Cardiac fibroblast (primary cell): ENCODE results near the gene KCNMA1.

ENCODE experiments used
- DNase-seq, 2 donors: peaks; one replicate each; pipeline versions ENCODE4 v3.0.0 to v3.0.0-alpha.2; 2010; ENCODE audit warnings: low read depth in 2 of 2
- H3K4me3 ChIP-seq, 2 donors: replicated peaks in 1 of 2; 1 replicate in 1 of 2; 2 replicates in 1 of 2; pipeline ENCODE4 v1.5.1; 2011; ENCODE audit warnings: low read depth in 2 of 2, low read length in 2 of 2, mild to moderate bottlenecking in 2 of 2, moderate library complexity in 1 of 2
- CTCF ChIP-seq: IDR thresholded peaks from one replicate; pipeline ENCODE4 v1.5.1; 2011; ENCODE audit warnings: low read depth, mild to moderate bottlenecking, low read length, inconsistent platforms

KCNMA1 gene

GRCh38 chr10:77639756-77640155 is 2.1 kb upstream of the KCNMA1 start:
- no peak for DNase-seq
- TF ChIP-seq CTCF, result no peak
- H3K4me3 ChIP-seq, result no peak overlapping the region

GRCh38 chr10:77638321-77639101 is 903 bp upstream of the KCNMA1 start:
- H3K4me3 ChIP-seq, result peak overlapping the region; percentile 39 to 60
- peak; percentile 51 to 58 for DNase-seq
- no peak for TF ChIP-seq CTCF

- no peak for TF ChIP-seq CTCF
- H3K4me3 ChIP-seq, result peak overlapping the region; percentile 68 to 69
- no peak for DNase-seq
Observed at GRCh38 chr10:77636967-77637531, 559 bp downstream of the KCNMA1 start.

DNA sequence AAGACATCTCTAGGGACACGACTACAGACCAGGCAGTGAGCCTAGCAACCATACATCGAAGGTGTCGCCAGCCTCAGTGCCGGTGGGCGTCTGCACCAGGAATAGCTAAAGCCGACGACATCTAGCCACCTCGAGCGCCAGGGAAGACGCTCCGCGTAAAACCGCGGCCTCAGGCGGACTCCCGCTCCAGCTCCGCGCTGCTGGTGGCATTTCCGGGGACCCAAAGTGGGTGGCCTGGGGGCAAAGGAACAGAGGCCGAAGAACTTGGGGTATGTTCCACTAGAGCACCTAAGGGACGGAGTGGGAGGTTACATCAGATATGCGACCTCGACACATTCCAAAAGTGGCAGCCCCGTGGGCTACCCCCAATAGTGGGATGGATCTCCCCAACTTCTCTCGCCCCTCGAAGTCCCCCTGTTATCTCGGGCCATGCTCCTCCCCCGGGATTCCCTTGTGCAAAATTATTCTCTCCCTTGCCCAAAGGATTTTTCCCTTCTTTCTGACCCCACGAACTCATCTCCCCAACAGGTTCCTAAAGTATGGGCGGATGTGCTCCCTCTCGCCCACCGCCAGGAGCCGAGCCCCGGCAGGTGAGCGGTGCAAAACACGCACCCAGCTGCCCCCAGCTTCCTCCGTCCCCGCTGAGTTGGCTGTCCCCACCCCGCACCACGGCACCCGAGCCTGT is 1.2 kb downstream of the KCNMA1 start:
- TF ChIP-seq CTCF, result peak; percentile 21
- H3K4me3 ChIP-seq, result peak overlapping the region; percentile 68 to 69
- DNase-seq, result no peak

DNA sequence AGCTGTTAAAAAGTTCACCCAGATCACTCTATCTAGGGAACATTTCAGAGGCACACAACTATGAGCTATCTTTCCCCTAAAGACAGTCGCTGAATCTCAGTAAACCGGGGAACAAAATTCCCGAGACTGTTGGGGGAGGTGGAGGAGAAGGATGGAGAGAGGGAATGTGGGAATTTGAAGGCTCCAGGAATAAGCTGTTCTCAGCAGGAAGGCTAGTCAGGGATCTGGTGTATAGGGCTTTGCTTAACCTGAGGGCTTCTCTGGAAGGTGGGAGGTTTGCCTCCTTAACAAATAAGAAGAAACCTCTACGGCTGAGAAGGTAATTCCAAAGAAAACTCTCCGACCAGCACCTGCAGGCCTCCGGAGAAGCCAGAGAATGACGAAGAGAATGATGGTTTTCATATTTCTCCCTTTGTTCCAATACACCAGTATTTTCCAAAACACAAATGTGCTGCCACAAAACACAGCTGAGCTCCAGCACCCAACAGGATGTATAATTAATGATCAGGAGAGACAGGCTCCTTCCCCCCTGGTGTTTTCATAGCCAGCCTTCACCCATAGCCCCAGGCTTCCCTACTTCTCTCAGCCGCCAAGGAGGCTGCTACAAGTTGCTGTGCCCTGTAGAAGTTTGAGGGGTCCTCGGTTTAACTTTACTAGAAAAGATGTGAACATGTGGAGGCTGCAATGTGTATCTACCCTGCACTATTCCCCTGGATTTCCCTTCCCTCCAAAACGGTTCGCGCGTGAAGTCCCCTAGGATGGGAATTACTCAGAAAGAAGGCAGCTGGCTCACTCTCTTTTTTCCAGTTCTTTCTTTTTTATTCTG is 2.0 kb downstream of the KCNMA1 start:
- no peak for TF ChIP-seq CTCF
- DNase-seq, result no peak
- H3K4me3 ChIP-seq, result peak overlapping the region in 1 of 2 donors; percentile 68

DNA sequence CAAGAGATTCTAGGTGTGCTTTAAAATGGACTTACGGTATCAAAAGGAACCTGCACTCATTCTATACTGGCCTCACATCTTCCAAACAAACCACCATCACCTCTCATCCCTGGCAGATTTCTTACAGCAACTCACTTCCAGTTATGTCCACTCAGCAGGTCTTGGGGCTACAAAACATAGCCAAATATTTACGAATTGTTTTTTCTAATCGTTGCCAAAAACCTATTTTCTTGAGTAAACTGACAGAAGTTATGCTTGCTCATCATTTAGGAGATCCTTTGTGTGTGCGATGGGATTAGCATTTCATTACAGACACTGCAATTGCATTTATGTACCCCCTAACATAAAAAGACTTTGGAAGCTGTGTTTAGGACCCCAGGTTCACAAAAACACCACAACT is 2.7 kb downstream of the KCNMA1 start:
- no peak for DNase-seq
- no peak for TF ChIP-seq CTCF
- H3K4me3 ChIP-seq, result no peak overlapping the region
